Left kidney (tissue), 2 donors: ENCODE results near the gene HAT1. TPM values are rescaled to one million over a fixed set of nuclear protein-coding genes. Genes with fewer than 3 reads are reported as not detected.
"Not testable (repeated sequence)": the region's sequence is repeated elsewhere in the genome, so short reads cannot be mapped to it uniquely, and the experiment has no call there.

Source experiments
- DNase-seq: peaks from one replicate; pipeline ENCODE4 v3.0.0-alpha.2; 2013
- polyA plus RNA-seq: library from polyadenylated mRNA; unstranded; fragments of 120-200 nt; gene quantifications from one replicate; pipeline ENCODE4 v1.2.1, GENCODE V29; 2013; ENCODE audit not compliant: insufficient read length

Gene HAT1
- polyA plus RNA-seq, 1 donor = 75.0 TPM

GRCh38 chr2:171968509-171968908 lies 46.2 kb downstream of the HAT1 start:
- DNase-seq = no peak

- DNase-seq = no peak
These were observed 50.2 kb downstream of the HAT1 start for GRCh38 chr2:171972329-171972982.

GRCh38 chr2:171979103-171979502 lies 56.8 kb downstream of the HAT1 start:
- no peak for DNase-seq

GRCh38 chr2:171983924-171984323 lies 61.7 kb downstream of the HAT1 start:
- not testable (repeated sequence) for DNase-seq

GRCh38 chr2:171985076-171985475 lies 62.8 kb downstream of the HAT1 start:
- no peak for DNase-seq

GRCh38 chr2:171986778-171987177 lies 64.5 kb downstream of the HAT1 start:
- no peak for DNase-seq

GRCh38 chr2:171991027-171991426 lies 68.8 kb downstream of the HAT1 start:
- no peak for DNase-seq

GRCh38 chr2:171995586-171995985 lies 73.3 kb downstream of the HAT1 start:
- no peak for DNase-seq

- no peak for DNase-seq
These were observed 73.8 kb downstream of the HAT1 start for GRCh38 chr2:171996021-171996420.

- not testable (repeated sequence) for DNase-seq
These were observed 74.8 kb downstream of the HAT1 start for GRCh38 chr2:171997031-171997430.

GRCh38 chr2:171999161-171999560 lies 76.9 kb downstream of the HAT1 start:
- no peak for DNase-seq

- DNase-seq = peak; percentile 88
These were observed 77.6 kb downstream of the HAT1 start, which contains the start of gene METAP1D for GRCh38 chr2:171999604-172000469. TSS of gene METAP1D (plus strand) at chr2:171999953. CDS start at chr2:171999970, 17 bp downstream.

GRCh38 chr2:172000696-172001361 lies 78.6 kb downstream of the HAT1 start:
- no peak for DNase-seq

GRCh38 chr2:172007372-172007771 lies 85.1 kb downstream of the HAT1 start:
- no peak for DNase-seq

GRCh38 chr2:172009823-172010222 lies 87.6 kb downstream of the HAT1 start:
- no peak for DNase-seq

GRCh38 chr2:172011812-172012575 lies 89.7 kb downstream of the HAT1 start:
- no peak for DNase-seq

GRCh38 chr2:172012677-172013391 lies 90.6 kb downstream of the HAT1 start:
- DNase-seq = no peak

- DNase-seq = no peak
These were observed 91.1 kb downstream of the HAT1 start for GRCh38 chr2:172013396-172013795.

- DNase-seq = no peak
These were observed 99.0 kb downstream of the HAT1 start for GRCh38 chr2:172021074-172021931.

GRCh38 chr2:172021955-172022354 lies 99.7 kb downstream of the HAT1 start:
- no peak for DNase-seq
